ENCODE data around the gene EED.
"Not testable (repeated sequence)": the region's sequence is repeated elsewhere in the genome, so short reads cannot be mapped to it uniquely, and the experiment has no call there.

The EED gene

DNA sequence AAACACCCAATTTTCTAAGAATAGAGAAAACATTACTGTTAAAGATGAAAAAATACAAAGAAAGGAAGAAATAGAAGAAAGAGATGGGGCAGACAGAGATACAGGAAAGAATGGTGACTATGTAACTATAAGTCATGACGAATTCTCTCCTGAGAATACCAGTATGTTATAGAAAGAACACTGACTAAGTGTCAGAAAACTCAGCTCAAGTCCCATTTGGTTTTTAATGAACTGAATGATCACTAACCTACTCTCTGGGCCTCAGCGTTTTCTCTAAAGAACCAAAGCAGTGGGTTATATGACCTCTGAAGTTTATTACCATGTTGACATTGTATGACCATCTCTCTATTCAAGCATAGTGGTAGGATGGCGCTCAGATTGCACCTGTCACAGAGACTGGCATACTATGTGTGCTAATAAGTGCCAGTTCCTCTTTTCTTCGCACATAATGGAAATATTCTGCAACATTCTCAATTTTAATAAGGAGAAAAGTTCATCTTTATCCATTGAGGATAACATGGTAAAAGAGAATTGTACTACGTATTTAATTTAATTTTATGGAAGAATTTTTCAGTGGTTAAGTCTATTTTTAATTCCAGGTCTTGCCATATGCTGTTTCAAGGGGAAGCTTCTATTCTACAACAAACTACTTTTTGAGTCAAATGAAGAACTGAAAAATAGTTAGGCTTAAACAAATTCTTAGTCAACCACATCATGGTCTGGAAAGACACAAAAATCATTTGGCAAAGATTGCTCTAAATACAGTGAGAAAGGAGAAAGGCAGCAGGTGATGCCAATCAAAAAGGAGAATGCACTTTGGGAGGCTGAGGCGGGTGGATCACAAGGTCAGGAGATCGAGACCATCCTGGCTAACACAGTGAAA, 25.0 kb upstream of the EED start:
- FAIRE-seq: peak; percentile 96
- no peak for DNase-seq (ENCODE audit: insufficient read length)
- no peak for TF ChIP-seq TAF1 (IDR thresholded peaks at IDR 0.05; ENCODE audit: borderline replicate concordance, low read depth, low read length)
- no peak for TF ChIP-seq POLR2A (IDR thresholded peaks at IDR 0.05; ENCODE audit: low read depth, low read length)
- no peak for TF ChIP-seq POLR2AphosphoS5 (IDR thresholded peaks at IDR 0.05; ENCODE audit: low read depth, low read length)

DNA sequence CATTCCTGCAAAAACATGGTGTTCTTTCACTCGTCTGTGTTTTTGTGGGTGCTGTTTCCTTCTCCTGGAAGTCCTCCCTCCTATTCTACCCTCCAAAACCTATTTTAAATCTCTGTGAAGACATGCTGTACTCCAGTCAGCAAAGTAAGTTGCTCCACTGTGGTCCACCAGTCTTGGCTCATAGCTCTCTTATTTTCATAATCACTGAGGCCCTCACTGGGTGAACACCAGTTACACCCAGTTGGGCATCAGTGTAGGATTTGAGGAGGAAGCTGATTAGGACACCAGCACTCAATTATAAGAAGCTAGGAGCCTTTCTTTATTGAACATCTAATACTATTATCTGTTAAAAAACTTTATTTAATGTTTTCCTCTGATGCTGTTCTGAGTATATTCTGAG, 23.9 kb upstream of the EED start:
- TF ChIP-seq TAF1 (IDR thresholded peaks at IDR 0.05; ENCODE audit: borderline replicate concordance, low read depth, low read length) (no peak), POLR2AphosphoS5 (IDR thresholded peaks at IDR 0.05; ENCODE audit: low read depth, low read length) (no peak), POLR2A (IDR thresholded peaks at IDR 0.05; ENCODE audit: low read depth, low read length) (no peak)
- no peak for DNase-seq (ENCODE audit: insufficient read length)
- peak; percentile 89 for FAIRE-seq

DNA sequence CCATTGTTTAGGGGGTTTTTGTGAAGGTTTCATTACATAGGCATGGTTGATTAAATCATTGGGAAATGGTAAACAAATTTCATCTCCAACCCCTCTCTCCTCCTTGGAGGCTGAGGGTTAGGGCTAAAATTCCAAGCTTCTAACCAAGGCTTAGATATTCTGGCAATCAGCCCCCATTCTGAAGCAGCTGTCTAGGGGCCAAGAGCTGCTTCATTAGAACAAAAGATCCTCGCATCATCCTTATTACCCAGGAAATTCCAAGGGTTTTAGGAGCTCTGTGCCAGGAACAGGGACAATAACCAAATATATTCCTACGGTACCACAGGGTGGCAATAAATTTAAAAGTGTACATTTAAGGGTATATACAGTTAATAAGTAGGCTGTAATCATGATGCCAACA, 22.5 kb upstream of the EED start:
- TF ChIP-seq POLR2A (IDR thresholded peaks at IDR 0.05; ENCODE audit: low read depth, low read length) (no peak), TAF1 (IDR thresholded peaks at IDR 0.05; ENCODE audit: borderline replicate concordance, low read depth, low read length) (no peak), POLR2AphosphoS5 (IDR thresholded peaks at IDR 0.05; ENCODE audit: low read depth, low read length) (no peak)
- FAIRE-seq (no peak), DNase-seq (ENCODE audit: insufficient read length) (no peak)

DNA sequence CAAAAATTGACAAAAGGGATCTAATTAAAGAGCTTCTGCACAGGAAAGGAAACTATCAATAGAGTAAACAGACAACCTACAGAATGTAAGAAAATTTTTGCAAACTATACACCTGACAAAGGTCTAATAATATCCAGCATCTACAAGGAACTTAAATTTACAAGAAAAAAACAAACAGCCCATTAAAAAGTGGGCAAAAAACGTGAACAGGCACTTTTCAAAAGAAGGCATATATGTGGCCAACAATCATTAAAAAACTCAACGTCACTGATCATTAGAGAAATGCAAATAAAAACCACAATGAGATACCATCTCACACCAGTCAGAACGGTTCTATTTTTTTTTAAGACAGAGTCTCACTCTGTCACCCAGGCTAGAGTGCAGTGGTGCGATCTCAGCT, 20.0 kb upstream of the EED start:
- FAIRE-seq; DNase-seq (ENCODE audit: insufficient read length): not testable (repeated sequence)

DNA sequence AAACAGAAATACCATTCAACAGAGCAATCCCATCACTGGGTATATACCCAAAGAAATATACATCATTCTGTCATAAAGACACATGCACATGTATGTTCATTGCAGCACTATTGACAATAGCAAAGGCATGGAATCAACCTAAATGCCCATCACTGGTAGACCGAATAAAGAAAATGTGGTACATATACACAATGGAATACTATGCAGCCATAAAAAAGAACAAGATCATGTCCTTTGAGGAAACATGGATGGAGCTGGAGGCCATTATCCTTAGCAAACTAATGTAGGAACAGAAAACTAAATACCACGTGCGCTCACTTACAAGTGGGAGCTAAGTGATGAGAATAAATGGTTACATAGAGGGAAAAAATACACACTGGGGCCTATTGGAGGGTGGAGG, 19.2 kb upstream of the EED start:
- not testable (repeated sequence) for FAIRE-seq; DNase-seq (ENCODE audit: insufficient read length)

DNA sequence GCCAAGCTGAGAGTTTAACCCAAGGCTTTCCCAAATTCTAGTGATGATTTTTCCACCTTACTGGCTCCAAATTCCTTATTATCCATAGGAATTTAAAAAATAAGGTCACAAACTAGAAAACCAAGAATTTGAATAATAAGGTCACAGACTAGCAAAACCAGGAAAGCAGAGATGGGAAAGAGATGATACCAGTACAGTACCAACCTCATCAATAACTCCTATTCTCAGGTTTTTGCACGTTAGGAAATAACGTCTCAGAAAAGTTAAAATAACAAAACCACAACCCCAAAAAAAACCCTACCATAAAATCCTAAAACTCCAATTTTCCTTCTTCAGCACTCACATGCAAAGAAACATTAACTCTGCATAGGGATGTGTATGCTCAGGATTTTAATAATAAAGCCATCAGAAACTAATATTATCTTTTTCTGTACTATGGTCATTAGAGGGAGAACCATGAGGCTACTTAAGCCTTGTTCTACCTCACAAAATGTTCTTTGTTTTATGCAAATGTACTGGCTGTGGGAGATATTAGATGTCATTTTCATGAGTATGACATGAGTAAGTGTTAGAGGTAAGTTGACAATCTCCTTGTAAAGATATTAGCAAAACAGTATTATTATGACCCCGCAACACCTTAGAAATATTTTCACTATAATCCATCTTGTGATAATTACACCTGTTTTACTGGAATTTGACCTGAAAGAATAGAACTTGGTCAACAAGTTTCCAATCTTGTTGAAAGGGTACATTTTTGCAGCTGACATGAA, 16.1 kb upstream of the EED start:
- TF ChIP-seq TAF1 (IDR thresholded peaks at IDR 0.05; ENCODE audit: borderline replicate concordance, low read depth, low read length) (no peak), POLR2AphosphoS5 (IDR thresholded peaks at IDR 0.05; ENCODE audit: low read depth, low read length) (no peak), POLR2A (IDR thresholded peaks at IDR 0.05; ENCODE audit: low read depth, low read length) (no peak)
- FAIRE-seq: peak; percentile 78
- no peak for DNase-seq (ENCODE audit: insufficient read length)

DNA sequence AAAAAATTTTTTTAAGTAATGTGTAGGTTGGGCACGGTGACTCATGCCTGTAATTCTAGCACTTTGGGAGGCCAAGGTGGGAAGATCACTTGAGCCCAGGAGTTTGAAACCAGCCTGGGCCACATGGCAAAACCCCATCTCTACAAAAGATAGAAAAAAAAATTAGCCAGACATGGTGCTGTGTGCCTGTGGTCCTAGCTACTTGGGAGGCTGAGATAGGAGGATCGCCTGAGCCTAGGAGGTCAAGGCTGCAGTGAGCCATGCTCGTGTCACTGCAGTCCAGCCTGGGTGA, 15.6 kb upstream of the EED start:
- not testable (repeated sequence) for FAIRE-seq; DNase-seq (ENCODE audit: insufficient read length)

DNA sequence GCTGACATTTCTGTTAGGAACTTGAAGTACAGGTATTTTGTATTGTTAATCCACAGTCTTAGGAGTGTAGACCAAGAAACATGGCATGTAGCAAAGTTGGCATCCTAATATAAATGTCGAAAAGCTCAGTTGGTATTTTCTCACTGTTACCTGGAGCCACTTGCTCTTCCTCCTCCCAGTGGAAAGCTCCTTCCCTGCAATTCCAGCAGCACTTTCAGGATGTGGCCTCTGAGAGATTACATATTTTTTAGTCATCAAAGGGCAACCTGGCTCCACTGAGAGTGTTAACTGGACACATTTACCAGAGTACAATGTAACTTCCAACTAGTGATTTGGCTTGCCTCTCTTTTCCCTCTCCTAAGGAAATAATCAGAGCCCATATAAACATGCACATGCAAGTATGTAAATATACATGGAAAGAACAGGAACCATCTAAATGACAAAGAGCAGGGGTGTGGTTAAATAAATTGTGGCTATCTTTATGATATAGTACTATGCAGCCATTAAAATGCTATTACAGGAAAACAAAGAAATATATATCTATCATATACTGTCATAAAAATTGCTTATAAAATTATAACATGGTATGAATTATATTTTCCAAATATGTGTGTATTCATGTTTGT, 14.3 kb upstream of the EED start:
- FAIRE-seq (peak; percentile 67), DNase-seq (ENCODE audit: insufficient read length) (no peak)
- TF ChIP-seq POLR2A (IDR thresholded peaks at IDR 0.05; ENCODE audit: low read depth, low read length) (no peak), POLR2AphosphoS5 (IDR thresholded peaks at IDR 0.05; ENCODE audit: low read depth, low read length) (no peak), TAF1 (IDR thresholded peaks at IDR 0.05; ENCODE audit: borderline replicate concordance, low read depth, low read length) (no peak)

DNA sequence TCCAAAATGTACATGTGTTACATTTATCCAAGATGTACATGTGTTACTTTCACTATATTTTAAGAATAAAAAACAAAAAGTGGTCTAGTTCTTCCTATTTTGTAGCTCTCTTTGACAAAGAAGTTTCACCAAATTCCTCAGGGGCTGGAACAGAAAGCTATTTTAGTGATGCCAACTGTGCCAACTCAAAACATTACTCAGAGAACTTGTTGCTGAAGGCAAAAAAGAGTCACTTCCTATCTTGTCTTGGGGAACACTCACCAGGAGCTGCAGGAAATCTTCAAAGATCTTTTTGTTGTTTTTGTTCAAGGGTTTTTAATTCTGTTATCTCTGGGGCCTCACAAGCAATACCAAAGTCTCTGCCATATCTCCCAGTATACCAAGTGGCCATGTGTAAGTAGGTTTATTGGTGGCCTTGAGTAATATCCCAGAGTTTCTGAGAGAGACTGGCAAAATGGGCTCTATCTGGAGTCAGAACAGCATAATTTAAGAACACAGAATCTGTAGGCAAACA, 13.6 kb upstream of the EED start:
- FAIRE-seq: no peak
- no peak for DNase-seq (ENCODE audit: insufficient read length)
- TF ChIP-seq POLR2A (IDR thresholded peaks at IDR 0.05; ENCODE audit: low read depth, low read length) (no peak), POLR2AphosphoS5 (IDR thresholded peaks at IDR 0.05; ENCODE audit: low read depth, low read length) (no peak), TAF1 (IDR thresholded peaks at IDR 0.05; ENCODE audit: borderline replicate concordance, low read depth, low read length) (no peak)

DNA sequence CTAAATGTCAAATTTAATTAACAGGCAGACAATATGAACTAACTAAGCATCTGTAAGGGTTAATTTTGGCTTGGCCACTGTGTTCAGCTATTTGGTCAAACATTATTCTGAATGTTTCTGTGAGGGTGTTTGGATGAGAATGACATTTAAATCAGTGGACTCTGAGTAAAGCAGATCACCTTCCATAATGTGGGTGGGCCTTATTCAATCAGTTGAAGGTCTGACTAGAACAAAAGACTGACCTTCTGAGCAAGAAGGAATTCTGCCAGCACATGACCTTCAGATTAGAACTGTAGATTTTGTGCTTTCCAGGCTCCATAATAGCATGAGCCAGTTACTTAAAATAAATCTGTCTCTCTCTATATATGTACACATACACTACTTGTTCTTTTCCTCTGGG, 12.0 kb upstream of the EED start:
- no peak for FAIRE-seq
- TF ChIP-seq TAF1 (IDR thresholded peaks at IDR 0.05; ENCODE audit: borderline replicate concordance, low read depth, low read length) (no peak), POLR2A (IDR thresholded peaks at IDR 0.05; ENCODE audit: low read depth, low read length) (no peak), POLR2AphosphoS5 (IDR thresholded peaks at IDR 0.05; ENCODE audit: low read depth, low read length) (no peak)
- DNase-seq (ENCODE audit: insufficient read length): no peak

DNA sequence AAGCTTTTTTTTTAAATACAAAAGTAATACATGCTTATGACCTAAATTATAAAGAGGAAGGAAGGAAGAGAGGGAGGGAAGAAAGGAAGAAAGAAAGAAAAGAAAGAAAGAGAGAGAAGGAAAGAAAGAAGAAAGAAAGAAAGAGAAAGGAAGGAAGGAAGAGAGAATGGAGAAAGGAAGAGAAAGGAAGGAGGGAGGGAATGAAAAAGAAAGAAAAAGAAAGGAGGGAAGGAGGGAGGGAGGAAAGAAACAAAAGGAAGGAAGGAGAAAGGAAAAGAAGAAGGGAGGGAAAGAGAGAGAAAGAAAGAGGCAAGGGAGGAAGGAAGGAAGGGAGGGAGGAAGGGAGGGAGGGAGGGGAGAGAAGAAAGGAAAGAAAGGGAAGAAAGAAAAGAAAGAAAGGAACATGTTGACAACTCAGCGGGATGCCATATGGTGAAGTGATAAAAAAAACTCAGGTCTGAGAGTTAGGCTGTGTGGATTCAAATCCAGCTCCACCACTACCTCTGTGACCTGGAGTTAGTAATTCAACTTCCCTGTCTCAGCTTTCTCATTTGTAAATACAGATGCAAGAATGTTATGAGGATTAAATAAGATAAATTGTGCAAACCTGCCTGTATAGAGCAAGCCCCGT, 9.6 kb upstream of the EED start:
- TF ChIP-seq TAF1 (IDR thresholded peaks at IDR 0.05; ENCODE audit: borderline replicate concordance, low read depth, low read length) (no peak), POLR2A (IDR thresholded peaks at IDR 0.05; ENCODE audit: low read depth, low read length) (no peak), POLR2AphosphoS5 (IDR thresholded peaks at IDR 0.05; ENCODE audit: low read depth, low read length) (no peak)
- DNase-seq (ENCODE audit: insufficient read length) (no peak), FAIRE-seq (peak; percentile 36)
